Activated B cell treated with CpG ODN at 0.5 μM for 24 hours (primary cell): ENCODE results near the gene GJB6. TPM values are rescaled to one million over a fixed set of nuclear protein-coding genes. Genes with fewer than 3 reads are reported as not detected.

Experiments
- ATAC-seq: fragments of 200-7000 bp; cut with Tn5 transposase; one replicate; pipeline ENCODE4 v1.10.0; 2021; ENCODE audit warnings: low read depth, mild to moderate bottlenecking, moderate library complexity
- CTCF ChIA-PET: fragments of 350-600 bp; sonication (Branson Sonifier 250); formaldehyde crosslinking; loops from one replicate; lab custom pipeline; 2021; ENCODE audit warnings: antibody characterized with exemption; lab: Charles Lee
- POLR2A ChIA-PET: fragments of 350-600 bp; sonication (Branson Sonifier 250); formaldehyde crosslinking; loops from one replicate; lab custom pipeline; 2021; ENCODE audit warnings: antibody characterized with exemption; lab: Charles Lee
- DNase-seq: peaks from one replicate; pipeline ENCODE4 v3.0.0; 2022
- H3K27ac Mint-ChIP-seq: one replicate; pipeline ENCODE4 v1.8.0; 2020; ENCODE audit warnings: mixed read lengths
- H3K27me3 Mint-ChIP-seq: one replicate; pipeline ENCODE4 v1.8.0; 2021; ENCODE audit warnings: mixed read lengths
- H3K36me3 Mint-ChIP-seq: one replicate; pipeline ENCODE4 v1.8.0; 2021; ENCODE audit warnings: low read depth, mixed read lengths
- H3K4me1 Mint-ChIP-seq: one replicate; pipeline ENCODE4 v1.8.0; 2021; ENCODE audit warnings: mixed read lengths
- H3K4me3 Mint-ChIP-seq: one replicate; pipeline ENCODE4 v1.8.0; 2020; ENCODE audit warnings: mild to moderate bottlenecking, mixed read lengths
- H3K9me3 Mint-ChIP-seq: one replicate; pipeline ENCODE4 v1.8.0; 2020; ENCODE audit warnings: mixed read lengths
- intact Hi-C: fragments of 100-400 bp; cut with micrococcal nuclease; formaldehyde crosslinking; loops from one replicate; pipeline ENCODE4 v1.15.1; 2024
- total RNA-seq: library from RNA; stranded (reverse); gene quantifications from 2 replicates; pipeline ENCODE4 v1.2.3, GENCODE V29; 2022
- TF ChIP-seq, protein P1 (sequence below): fragments of 200-600 bp; IDR thresholded peaks from one replicate; pipeline ENCODE4 v1.8.0; 2022; ENCODE audit warnings: antibody characterized with exemption, mild to moderate bottlenecking

GJB6 gene
- total RNA-seq, 1 donor from 2014 or later, result not detected

DNA sequence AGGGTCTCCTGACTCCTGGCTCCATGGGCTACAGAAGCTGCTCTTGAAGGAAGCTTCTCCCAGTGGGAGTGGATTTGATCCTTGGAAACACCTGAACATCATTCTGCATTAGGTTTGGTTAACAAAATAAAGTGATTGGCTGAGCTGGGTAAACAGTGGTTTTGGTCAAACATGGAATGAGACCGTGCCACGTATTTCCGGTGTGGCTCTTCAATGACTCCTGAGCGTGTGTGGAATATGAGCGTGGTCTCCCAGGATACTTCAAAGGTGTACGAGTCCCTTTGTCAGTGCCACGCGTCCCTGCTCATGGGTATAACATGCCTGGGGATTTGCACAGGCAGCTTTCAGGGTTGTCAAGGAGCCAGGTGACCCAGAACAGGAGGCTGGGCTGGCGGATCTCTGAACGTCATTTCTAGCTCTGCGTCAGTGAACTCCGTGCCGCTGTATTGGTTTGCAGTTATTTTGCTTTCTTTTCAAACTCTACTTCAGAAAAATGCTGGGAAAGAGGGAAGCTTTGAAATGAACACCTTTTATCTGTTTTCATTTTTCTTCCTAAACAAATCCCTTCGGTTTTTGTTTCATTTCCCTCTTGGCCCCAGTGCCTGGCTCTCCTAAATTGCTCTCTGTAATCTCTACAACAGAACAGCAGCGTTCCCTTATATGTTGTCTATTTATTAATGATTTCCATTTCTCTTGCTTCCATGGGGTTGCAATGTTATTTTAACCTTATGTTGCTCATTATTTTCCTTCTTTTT lies 26.3 kb upstream of the GJB6 start:
- ATAC-seq (no peak), DNase-seq (no peak)
- peaks cover 10% of the 10 kb centered on the region for H3K27me3 Mint-ChIP-seq
- no peaks in the 10 kb centered on the region for H3K4me1 Mint-ChIP-seq
- H3K9me3 Mint-ChIP-seq, result no peaks in the 10 kb centered on the region
- ChIA-PET POLR2A (no interaction called here), CTCF (no interaction called here)
- H3K4me3 Mint-ChIP-seq, result no peak overlapping the region
- TF ChIP-seq, protein P1, sequence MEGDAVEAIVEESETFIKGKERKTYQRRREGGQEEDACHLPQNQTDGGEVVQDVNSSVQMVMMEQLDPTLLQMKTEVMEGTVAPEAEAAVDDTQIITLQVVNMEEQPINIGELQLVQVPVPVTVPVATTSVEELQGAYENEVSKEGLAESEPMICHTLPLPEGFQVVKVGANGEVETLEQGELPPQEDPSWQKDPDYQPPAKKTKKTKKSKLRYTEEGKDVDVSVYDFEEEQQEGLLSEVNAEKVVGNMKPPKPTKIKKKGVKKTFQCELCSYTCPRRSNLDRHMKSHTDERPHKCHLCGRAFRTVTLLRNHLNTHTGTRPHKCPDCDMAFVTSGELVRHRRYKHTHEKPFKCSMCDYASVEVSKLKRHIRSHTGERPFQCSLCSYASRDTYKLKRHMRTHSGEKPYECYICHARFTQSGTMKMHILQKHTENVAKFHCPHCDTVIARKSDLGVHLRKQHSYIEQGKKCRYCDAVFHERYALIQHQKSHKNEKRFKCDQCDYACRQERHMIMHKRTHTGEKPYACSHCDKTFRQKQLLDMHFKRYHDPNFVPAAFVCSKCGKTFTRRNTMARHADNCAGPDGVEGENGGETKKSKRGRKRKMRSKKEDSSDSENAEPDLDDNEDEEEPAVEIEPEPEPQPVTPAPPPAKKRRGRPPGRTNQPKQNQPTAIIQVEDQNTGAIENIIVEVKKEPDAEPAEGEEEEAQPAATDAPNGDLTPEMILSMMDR, result no peak
- intact Hi-C loops, result no loop called here
- no peak overlapping the region for H3K27ac Mint-ChIP-seq
- no peaks in the 10 kb centered on the region for H3K36me3 Mint-ChIP-seq

DNA sequence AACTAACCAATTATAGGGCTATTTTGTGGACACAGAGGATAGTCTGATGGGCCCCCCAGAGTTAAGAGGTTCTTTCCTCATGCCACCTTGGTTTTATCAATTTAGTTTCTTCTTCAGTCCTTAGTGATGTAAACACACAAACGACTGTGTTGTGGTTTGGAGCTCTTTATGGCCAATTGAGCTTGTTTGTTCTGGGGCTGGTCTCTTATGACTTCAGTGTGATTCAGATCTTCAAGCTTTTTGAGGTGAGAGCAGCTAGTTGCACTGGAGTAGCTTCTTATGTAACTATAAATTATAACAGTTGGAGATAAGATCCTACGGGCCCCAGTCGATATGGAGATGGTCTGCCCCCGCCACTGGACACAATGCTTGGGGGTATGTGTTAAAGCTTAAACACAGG lies 22.0 kb upstream of the GJB6 start:
- CTCF ChIA-PET, result no interaction called here
- TF ChIP-seq, protein P1, result no peak
- Mint-ChIP-seq H3K4me1 (no peaks in the 10 kb centered on the region), H3K9me3 (no peaks in the 10 kb centered on the region), H3K36me3 (no peaks in the 10 kb centered on the region), H3K4me3 (no peak overlapping the region), H3K27me3 (peaks cover 10% of the 10 kb centered on the region), H3K27ac (no peak overlapping the region)
- POLR2A ChIA-PET, result no interaction called here
- intact Hi-C loops, result no loop called here
- no peak for ATAC-seq
- DNase-seq, result no peak

DNA sequence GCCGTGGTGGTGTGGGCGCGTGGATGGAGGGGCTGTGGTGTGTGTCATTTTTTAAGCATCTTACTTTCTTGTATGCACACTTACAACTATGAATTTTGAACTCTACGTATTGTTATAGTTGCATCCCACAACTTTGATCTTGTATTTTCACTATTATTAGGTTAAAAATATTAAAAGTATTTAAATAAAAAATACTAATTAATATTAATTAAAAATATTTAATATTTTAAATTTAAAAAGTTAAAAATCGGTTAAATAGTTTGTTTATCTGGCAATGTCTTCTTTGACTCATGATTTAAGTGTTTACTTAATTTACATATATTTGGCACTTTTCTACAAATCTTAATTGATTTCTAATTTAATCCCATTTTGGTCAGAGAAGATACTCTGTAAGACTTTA lies 17.8 kb upstream of the GJB6 start:
- H3K27ac Mint-ChIP-seq, result no peak overlapping the region
- no peaks in the 10 kb centered on the region for H3K36me3 Mint-ChIP-seq
- no peak overlapping the region for H3K4me3 Mint-ChIP-seq
- no peaks in the 10 kb centered on the region for H3K9me3 Mint-ChIP-seq
- TF ChIP-seq, protein P1, result no peak
- DNase-seq (no peak), ATAC-seq (no peak)
- H3K27me3 Mint-ChIP-seq, result peaks cover 5% of the 10 kb centered on the region
- ChIA-PET CTCF (no interaction called here), POLR2A (no interaction called here)
- intact Hi-C loops, result no loop called here
- H3K4me1 Mint-ChIP-seq, result no peaks in the 10 kb centered on the region

DNA sequence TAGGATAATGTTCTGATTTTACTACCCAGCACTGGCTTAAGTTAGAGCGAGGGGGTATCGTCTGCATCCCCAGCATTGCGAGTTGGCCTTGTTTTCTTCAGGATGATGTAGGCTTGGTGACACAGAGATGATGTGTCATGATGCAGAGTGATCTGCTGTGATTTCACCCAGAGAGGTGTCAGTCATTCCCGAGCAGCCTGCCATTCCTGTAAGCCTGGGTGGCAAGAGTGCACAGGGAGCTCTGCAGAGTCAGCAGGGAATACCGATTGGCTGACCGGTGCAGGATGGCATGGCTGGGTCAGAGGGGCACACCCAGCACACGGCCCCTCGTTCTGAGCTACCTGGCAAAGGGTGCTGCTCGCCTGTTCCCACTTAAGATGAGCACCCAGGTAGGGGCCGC lies 15.8 kb upstream of the GJB6 start:
- Mint-ChIP-seq H3K4me3 (no peak overlapping the region), H3K4me1 (no peaks in the 10 kb centered on the region), H3K9me3 (no peaks in the 10 kb centered on the region), H3K27ac (no peak overlapping the region), H3K27me3 (no peaks in the 10 kb centered on the region), H3K36me3 (no peaks in the 10 kb centered on the region)
- TF ChIP-seq, protein P1, result no peak
- POLR2A ChIA-PET, result no interaction called here
- DNase-seq, result no peak
- intact Hi-C loops, result no loop called here
- CTCF ChIA-PET, result no interaction called here
- no peak for ATAC-seq

DNA sequence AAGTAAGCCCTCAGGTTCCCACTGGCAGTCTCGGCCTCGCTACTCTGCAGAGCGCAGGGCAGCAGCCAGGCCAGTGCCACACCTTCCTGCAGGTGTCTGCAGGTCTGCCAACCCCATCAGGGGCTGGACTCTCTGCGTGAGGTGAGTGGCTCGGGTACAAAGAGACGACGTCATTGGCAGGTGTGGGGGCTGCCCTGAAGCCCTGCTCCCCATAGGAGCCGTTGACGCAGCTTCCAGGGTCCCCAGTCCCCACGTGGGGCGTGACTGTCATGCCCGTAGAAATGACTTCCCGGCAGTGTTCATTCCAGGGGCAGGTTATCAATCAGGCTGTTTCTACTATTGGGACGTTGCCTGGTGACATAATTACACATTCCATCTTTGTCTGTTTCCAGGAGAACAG lies 15.3 kb upstream of the GJB6 start:
- CTCF ChIA-PET, result no interaction called here
- H3K9me3 Mint-ChIP-seq, result no peaks in the 10 kb centered on the region

More for the DNA sequence above, 15.3 kb upstream of the GJB6 start:
- Mint-ChIP-seq H3K36me3 (no peaks in the 10 kb centered on the region), H3K4me3 (no peak overlapping the region), H3K4me1 (no peaks in the 10 kb centered on the region), H3K27me3 (no peaks in the 10 kb centered on the region), H3K27ac (no peak overlapping the region)
- DNase-seq (no peak), ATAC-seq (no peak)
- intact Hi-C loops, result no loop called here
- POLR2A ChIA-PET, result interaction anchor here (0.6 kb wide), 1 partner anchor 18 kb away, joined by 7 read pairs; no protein-coding TSS in a partner anchor
- TF ChIP-seq, protein P1, result no peak
